Activated CD4-positive, alpha-beta T cell treated with anti-CD3 and anti-CD28 coated beads, Interleukin-2, amount 50 U/mL, for 1 hour (primary cell): ENCODE results near the gene HPSE2.

Experiments
- DNase-seq: peaks from one replicate; pipeline ENCODE4 v3.0.0-alpha.2; 2020

Gene HPSE2

GRCh38 chr10:98456043-98456570 is 779.5 kb downstream of the HPSE2 start:
- no peak for DNase-seq

- DNase-seq: no peak
These were observed 781.9 kb downstream of the HPSE2 start for GRCh38 chr10:98453729-98454128.

GRCh38 chr10:98450618-98451017 is 785.0 kb downstream of the HPSE2 start:
- DNase-seq: no peak

- DNase-seq: no peak
These were observed 786.4 kb downstream of the HPSE2 start for GRCh38 chr10:98449287-98449686.

GRCh38 chr10:98446661-98447221 is 788.9 kb downstream of the HPSE2 start, which contains the start of gene HPS1:
Gene HPS1, minus strand, starts transcription at chr10:98446935. Its CDS starts 3,695 bp downstream, at chr10:98443240.
- DNase-seq: peak; percentile 72

GRCh38 chr10:98446151-98446660 is 789.4 kb downstream of the HPSE2 start:
- peak; percentile 34 for DNase-seq

- DNase-seq: no peak
These were observed 790.3 kb downstream of the HPSE2 start for GRCh38 chr10:98445200-98445812.

- no peak for DNase-seq
These were observed 791.2 kb downstream of the HPSE2 start for GRCh38 chr10:98444314-98445006.

- no peak for DNase-seq
These were observed 796.9 kb downstream of the HPSE2 start for GRCh38 chr10:98438715-98439114.

GRCh38 chr10:98436704-98437103 is 798.9 kb downstream of the HPSE2 start:
- no peak for DNase-seq

- no peak for DNase-seq
These were observed 800.5 kb downstream of the HPSE2 start for GRCh38 chr10:98435178-98435577.

GRCh38 chr10:98433881-98434732 is 801.5 kb downstream of the HPSE2 start:
- no peak for DNase-seq

GRCh38 chr10:98433371-98433770 is 802.3 kb downstream of the HPSE2 start:
- DNase-seq: no peak

- no peak for DNase-seq
These were observed 803.3 kb downstream of the HPSE2 start for GRCh38 chr10:98432330-98432729.

- no peak for DNase-seq
These were observed 804.6 kb downstream of the HPSE2 start for GRCh38 chr10:98431016-98431415.

GRCh38 chr10:98430427-98430826 is 805.2 kb downstream of the HPSE2 start:
- DNase-seq: no peak

- DNase-seq: no peak
These were observed 806.2 kb downstream of the HPSE2 start for GRCh38 chr10:98429320-98430072.

- no peak for DNase-seq
These were observed 808.6 kb downstream of the HPSE2 start for GRCh38 chr10:98427011-98427515.

- DNase-seq: peak; percentile 39
These were observed 809.9 kb downstream of the HPSE2 start for GRCh38 chr10:98425511-98426352.

- no peak for DNase-seq
These were observed 811.1 kb downstream of the HPSE2 start for GRCh38 chr10:98424295-98425254.
